HL-60 (cell line): ENCODE measurements around the gene RGPD8.
"Not testable (repeated sequence)": the region's sequence is repeated elsewhere in the genome, so short reads cannot be mapped to it uniquely, and the experiment has no call there.

Experiments used
- DNase-seq, 2 experiments: peaks; one replicate each; pipeline ENCODE4 v3.0.0-alpha.2; 2010 to 2020; ENCODE audit warnings: low read depth in 1 of 2, low spot score in 1 of 2
- H3K27ac ChIP-seq: fragments of 250-450 bp; sonication (Bioruptor Pico); replicated peaks from 2 replicates; pipeline ENCODE4 v1.5.1; 2020; ENCODE audit warnings: mild to moderate bottlenecking, moderate library complexity
- H3K27me3 ChIP-seq: fragments of 250-450 bp; sonication (Bioruptor Pico); 2 replicates; pipeline ENCODE4 v1.5.1; 2021; ENCODE audit warnings: mild to moderate bottlenecking, moderate library complexity; ENCODE audit not compliant: insufficient read depth, poor library complexity, severe bottlenecking
- H3K4me3 ChIP-seq: replicated peaks from 2 replicates; pipeline ENCODE4 v1.5.1; 2011; ENCODE audit warnings: mild to moderate bottlenecking, control low read depth, low read length; ENCODE audit not compliant: insufficient read depth
- GABPA ChIP-seq: IDR thresholded peaks from 2 replicates; pipeline ENCODE4 v1.6.1; 2012; ENCODE audit warnings: low read depth
- POLR2AphosphoS5 ChIP-seq: IDR thresholded peaks from 2 replicates; pipeline ENCODE4 v1.6.1; 2012; ENCODE audit warnings: low read depth
- SPI1 ChIP-seq: IDR thresholded peaks from 2 replicates; pipeline ENCODE4 v1.6.1; 2012; ENCODE audit warnings: low read depth, mild to moderate bottlenecking, borderline replicate concordance
- TF ChIP-seq, protein P1 (sequence below): IDR thresholded peaks from 2 replicates; pipeline ENCODE4 v1.6.1; 2012; ENCODE audit warnings: low read depth; ENCODE audit not compliant: insufficient replicate concordance
- TF ChIP-seq, protein P2 (sequence below): IDR thresholded peaks from one replicate; pipeline ENCODE4 v1.5.1; 2011; ENCODE audit warnings: low read length, control low read depth, inconsistent platforms; ENCODE audit not compliant: insufficient read depth

Gene RGPD8

DNA sequence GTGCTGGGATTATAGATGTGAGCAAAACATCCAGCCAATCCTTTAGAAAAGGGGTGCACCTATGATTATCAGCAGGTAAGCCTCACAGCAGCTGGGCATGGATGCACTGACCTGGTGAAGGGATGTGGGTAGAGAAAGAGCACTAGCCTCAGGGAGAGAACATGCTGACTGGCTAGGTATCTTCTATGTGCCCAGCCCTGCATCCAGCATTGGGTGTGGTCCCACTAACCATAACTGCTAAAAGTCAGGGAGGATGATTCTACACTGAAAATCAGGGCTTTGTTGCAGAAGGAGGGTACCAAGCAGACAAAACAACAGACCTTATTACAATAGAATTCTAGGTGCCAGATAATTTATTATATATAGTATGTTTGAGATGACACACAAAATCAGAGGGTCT, 21.1 kb upstream of the RGPD8 start:
- Histone ChIP-seq H3K27me3 (no peaks in the 10 kb centered on the region), H3K4me3 (no peak overlapping the region), H3K27ac (no peak overlapping the region)
- TF ChIP-seq, protein P1, sequence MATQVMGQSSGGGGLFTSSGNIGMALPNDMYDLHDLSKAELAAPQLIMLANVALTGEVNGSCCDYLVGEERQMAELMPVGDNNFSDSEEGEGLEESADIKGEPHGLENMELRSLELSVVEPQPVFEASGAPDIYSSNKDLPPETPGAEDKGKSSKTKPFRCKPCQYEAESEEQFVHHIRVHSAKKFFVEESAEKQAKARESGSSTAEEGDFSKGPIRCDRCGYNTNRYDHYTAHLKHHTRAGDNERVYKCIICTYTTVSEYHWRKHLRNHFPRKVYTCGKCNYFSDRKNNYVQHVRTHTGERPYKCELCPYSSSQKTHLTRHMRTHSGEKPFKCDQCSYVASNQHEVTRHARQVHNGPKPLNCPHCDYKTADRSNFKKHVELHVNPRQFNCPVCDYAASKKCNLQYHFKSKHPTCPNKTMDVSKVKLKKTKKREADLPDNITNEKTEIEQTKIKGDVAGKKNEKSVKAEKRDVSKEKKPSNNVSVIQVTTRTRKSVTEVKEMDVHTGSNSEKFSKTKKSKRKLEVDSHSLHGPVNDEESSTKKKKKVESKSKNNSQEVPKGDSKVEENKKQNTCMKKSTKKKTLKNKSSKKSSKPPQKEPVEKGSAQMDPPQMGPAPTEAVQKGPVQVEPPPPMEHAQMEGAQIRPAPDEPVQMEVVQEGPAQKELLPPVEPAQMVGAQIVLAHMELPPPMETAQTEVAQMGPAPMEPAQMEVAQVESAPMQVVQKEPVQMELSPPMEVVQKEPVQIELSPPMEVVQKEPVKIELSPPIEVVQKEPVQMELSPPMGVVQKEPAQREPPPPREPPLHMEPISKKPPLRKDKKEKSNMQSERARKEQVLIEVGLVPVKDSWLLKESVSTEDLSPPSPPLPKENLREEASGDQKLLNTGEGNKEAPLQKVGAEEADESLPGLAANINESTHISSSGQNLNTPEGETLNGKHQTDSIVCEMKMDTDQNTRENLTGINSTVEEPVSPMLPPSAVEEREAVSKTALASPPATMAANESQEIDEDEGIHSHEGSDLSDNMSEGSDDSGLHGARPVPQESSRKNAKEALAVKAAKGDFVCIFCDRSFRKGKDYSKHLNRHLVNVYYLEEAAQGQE: no peak
- no peak for TF ChIP-seq GABPA
- no peak for TF ChIP-seq SPI1
- TF ChIP-seq, protein P2, sequence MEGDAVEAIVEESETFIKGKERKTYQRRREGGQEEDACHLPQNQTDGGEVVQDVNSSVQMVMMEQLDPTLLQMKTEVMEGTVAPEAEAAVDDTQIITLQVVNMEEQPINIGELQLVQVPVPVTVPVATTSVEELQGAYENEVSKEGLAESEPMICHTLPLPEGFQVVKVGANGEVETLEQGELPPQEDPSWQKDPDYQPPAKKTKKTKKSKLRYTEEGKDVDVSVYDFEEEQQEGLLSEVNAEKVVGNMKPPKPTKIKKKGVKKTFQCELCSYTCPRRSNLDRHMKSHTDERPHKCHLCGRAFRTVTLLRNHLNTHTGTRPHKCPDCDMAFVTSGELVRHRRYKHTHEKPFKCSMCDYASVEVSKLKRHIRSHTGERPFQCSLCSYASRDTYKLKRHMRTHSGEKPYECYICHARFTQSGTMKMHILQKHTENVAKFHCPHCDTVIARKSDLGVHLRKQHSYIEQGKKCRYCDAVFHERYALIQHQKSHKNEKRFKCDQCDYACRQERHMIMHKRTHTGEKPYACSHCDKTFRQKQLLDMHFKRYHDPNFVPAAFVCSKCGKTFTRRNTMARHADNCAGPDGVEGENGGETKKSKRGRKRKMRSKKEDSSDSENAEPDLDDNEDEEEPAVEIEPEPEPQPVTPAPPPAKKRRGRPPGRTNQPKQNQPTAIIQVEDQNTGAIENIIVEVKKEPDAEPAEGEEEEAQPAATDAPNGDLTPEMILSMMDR: no peak
- no peak for TF ChIP-seq POLR2AphosphoS5
- DNase-seq: no peak

DNA sequence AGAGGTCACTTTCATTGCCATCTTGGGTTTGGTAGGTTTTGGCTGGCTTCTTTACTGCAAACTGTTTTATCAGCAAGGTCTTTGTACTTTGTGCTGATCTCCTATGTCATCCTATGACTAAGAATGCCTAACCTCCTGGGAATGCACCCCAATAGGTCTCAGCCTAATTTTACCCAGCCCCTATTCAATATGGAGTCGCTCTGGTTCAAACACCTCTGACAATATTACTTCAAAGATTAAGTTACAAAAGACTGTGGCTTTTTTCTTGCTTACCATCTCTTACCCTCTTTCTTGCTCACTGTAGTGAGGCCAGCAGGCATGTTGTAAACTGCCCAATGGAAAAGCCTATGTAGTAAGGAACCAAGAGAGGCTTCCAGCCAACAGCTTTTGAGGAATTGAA, 17.9 kb upstream of the RGPD8 start:
- TF ChIP-seq, protein P2: no peak
- TF ChIP-seq, protein P1: no peak
- TF ChIP-seq POLR2AphosphoS5 (no peak), SPI1 (no peak), GABPA (no peak)
- no peak for DNase-seq
- Histone ChIP-seq H3K4me3 (no peak overlapping the region), H3K27ac (no peak overlapping the region), H3K27me3 (no peaks in the 10 kb centered on the region)

- DNase-seq: no peak
- TF ChIP-seq POLR2AphosphoS5 (no peak), GABPA (no peak), SPI1 (no peak)
- TF ChIP-seq, protein P2: no peak
- TF ChIP-seq, protein P1: no peak
- no peak overlapping the region for H3K4me3 ChIP-seq
- H3K27ac ChIP-seq: no peak overlapping the region
- no peaks in the 10 kb centered on the region for H3K27me3 ChIP-seq
Measured at GRCh38 chr2:112449854-112450253, 16.4 kb upstream of the RGPD8 start.

GRCh38 chr2:112444256-112444655, 10.8 kb upstream of the RGPD8 start:
- not testable (repeated sequence) for DNase-seq, H3K27ac ChIP-seq

GRCh38 chr2:112438603-112439261, 5.3 kb upstream of the RGPD8 start:
- not testable (repeated sequence) for DNase-seq, H3K27ac ChIP-seq, H3K27me3 ChIP-seq, H3K4me3 ChIP-seq

More at GRCh38 chr2:112444256-112444655, 10.8 kb upstream of the RGPD8 start:
- not testable (repeated sequence) for H3K27me3 ChIP-seq, H3K4me3 ChIP-seq

DNA sequence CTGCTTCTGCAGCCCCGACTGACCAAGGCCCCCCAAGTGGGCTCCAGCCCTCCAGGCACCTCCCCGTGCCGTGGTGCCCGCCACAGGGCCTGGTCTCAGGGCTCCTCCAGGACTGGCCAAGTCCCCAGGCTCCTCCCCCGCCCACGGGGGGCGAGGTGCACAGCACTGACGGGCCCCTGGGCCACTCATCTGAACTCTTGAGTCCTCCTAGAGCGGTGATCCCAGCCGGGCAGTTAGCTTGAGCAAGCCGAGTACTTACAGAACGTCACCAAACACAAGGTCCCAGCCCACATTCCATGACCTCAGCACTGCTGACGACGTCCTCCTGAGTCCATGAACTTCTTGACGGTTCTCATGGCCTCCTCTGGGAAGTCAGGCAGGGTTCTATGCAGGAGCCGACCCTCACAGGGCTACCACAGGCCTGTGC, 4.0 kb upstream of the RGPD8 start:
- H3K4me3 ChIP-seq, DNase-seq, H3K27me3 ChIP-seq, H3K27ac ChIP-seq: not testable (repeated sequence)
